ENCODE data around the gene AP1M1. TPM values are rescaled to one million over a fixed set of nuclear protein-coding genes. Genes with fewer than 3 reads are reported as not detected.

The AP1M1 gene
- total RNA-seq, 1 experiment from 2014 or later, result 88.7 TPM

GRCh38 chr19:16190736-16191135 lies 7.0 kb upstream of the AP1M1 start:
- POLR2A ChIA-PET, result no interaction called here
- in situ Hi-C loops (cut with HindIII; ENCODE audit: low pct_unique_long_range_greater_than_20kb, low sequenced_read_pairs) (no loop called here), intact Hi-C loops (cut with micrococcal nuclease; ENCODE audit: unreplicated experiment) (no loop called here)
- peaks cover under 1% of the 10 kb centered on the region; the same call in 1 of the 2 replicates for H3K36me3 ChIP-seq (ENCODE audit: control insufficient read depth, insufficient read depth, low read length)
- H3K27ac ChIP-seq (ENCODE audit: low read length), result no peak overlapping the region
- BruUV-seq (replicated peaks), result no TSS peak
- CTCF ChIA-PET, result no interaction called here
- H3K9me3 ChIP-seq (ENCODE audit: control insufficient read depth, insufficient read depth, low read depth, low read length), result no peaks in the 10 kb centered on the region
- DNase-seq (ENCODE audit: low read depth, low spot score) (no peak), ATAC-seq (no peak)
- no peak for TF ChIP-seq REST (IDR thresholded peaks at IDR 0.05; ENCODE audit: insufficient read depth in 1 of 2, low read depth in 2 of 2, low read length in 1 of 2)
- H3K4me3 ChIP-seq (ENCODE audit: low read depth in 2 of 2, low read length in 2 of 2), result no peak overlapping the region
- H3K27me3 ChIP-seq (ENCODE audit: control insufficient read depth, insufficient read depth, low read length), result no peaks in the 10 kb centered on the region
- H3K4me1 ChIP-seq (ENCODE audit: control insufficient read depth, insufficient read depth, low read length), result no peaks in the 10 kb centered on the region

- TF ChIP-seq POLR2AphosphoS5 (IDR thresholded peaks at IDR 0.05; ENCODE audit: low read depth, low read length) (no peak), TCF7L2 (IDR thresholded peaks at IDR 0.05; ENCODE audit: low read depth, low read length) (no peak), CTCF (IDR thresholded peaks at IDR 0.05) (no peak)
- CTCF ChIA-PET, result no interaction called here
- BruUV-seq (replicated peaks), result TSS peak; percentile 65
- H3K4me3 ChIP-seq (ENCODE audit: low read depth in 2 of 2, low read length in 2 of 2), result no peak overlapping the region
- H3K4me1 ChIP-seq (ENCODE audit: control insufficient read depth, insufficient read depth, low read length), result no peaks in the 10 kb centered on the region
- in situ Hi-C loops (cut with HindIII; ENCODE audit: low pct_unique_long_range_greater_than_20kb, low sequenced_read_pairs), result no loop called here
- DNase-seq (ENCODE audit: low read depth, low spot score), result no peak
- no peaks in the 10 kb centered on the region; the same call in 1 of the 2 replicates for H3K36me3 ChIP-seq (ENCODE audit: control insufficient read depth, insufficient read depth, low read length)
- intact Hi-C loops (cut with micrococcal nuclease; ENCODE audit: unreplicated experiment), result no loop called here
- no peak overlapping the region for H3K27ac ChIP-seq (ENCODE audit: low read length)
- no peaks in the 10 kb centered on the region for H3K9me3 ChIP-seq (ENCODE audit: control insufficient read depth, insufficient read depth, low read depth, low read length)
- ATAC-seq, result peak; percentile 64; the same call in 1 of the 2 replicates
- POLR2A ChIA-PET, result no interaction called here
- H3K27me3 ChIP-seq (ENCODE audit: control insufficient read depth, insufficient read depth, low read length), result no peaks in the 10 kb centered on the region
These were observed 6.3 kb upstream of the AP1M1 start for GRCh38 chr19:16191216-16191908.

GRCh38 chr19:16193466-16193865 lies 4.2 kb upstream of the AP1M1 start:
- Histone ChIP-seq H3K9me3 (ENCODE audit: control insufficient read depth, insufficient read depth, low read depth, low read length) (no peaks in the 10 kb centered on the region), H3K36me3 (ENCODE audit: control insufficient read depth, insufficient read depth, low read length) (no peaks in the 10 kb centered on the region; the same call in 1 of the 2 replicates), H3K27ac (ENCODE audit: low read length) (no peak overlapping the region), H3K4me1 (ENCODE audit: control insufficient read depth, insufficient read depth, low read length) (peaks cover 5% of the 10 kb centered on the region; the same call in 1 of the 2 replicates), H3K27me3 (ENCODE audit: control insufficient read depth, insufficient read depth, low read length) (no peaks in the 10 kb centered on the region), H3K4me3 (ENCODE audit: low read depth in 2 of 2, low read length in 2 of 2) (no peak overlapping the region)
- no peak for DNase-seq (ENCODE audit: low read depth, low spot score)
- no TSS peak for BruUV-seq (replicated peaks)
- ChIA-PET CTCF (no interaction called here), POLR2A (no interaction called here)
- no peak for ATAC-seq
- no peak for TF ChIP-seq CTCF (IDR thresholded peaks at IDR 0.05)
- no peak for TF ChIP-seq POLR2AphosphoS5 (IDR thresholded peaks at IDR 0.05; ENCODE audit: low read depth, low read length)
- TF ChIP-seq TCF7L2 (IDR thresholded peaks at IDR 0.05; ENCODE audit: low read depth, low read length), result no peak
- no peak for TF ChIP-seq REST (IDR thresholded peaks at IDR 0.05; ENCODE audit: insufficient read depth in 1 of 2, low read depth in 2 of 2, low read length in 1 of 2)
- no peak for TF ChIP-seq SIN3A (IDR thresholded peaks at IDR 0.05; ENCODE audit: borderline replicate concordance, insufficient read depth, low read depth, low read length)
- in situ Hi-C loops (cut with HindIII; ENCODE audit: low pct_unique_long_range_greater_than_20kb, low sequenced_read_pairs) (no loop called here), intact Hi-C loops (cut with micrococcal nuclease; ENCODE audit: unreplicated experiment) (no loop called here)

Data from Panc1 (cell line).